ENCODE measurements around the gene EBI3. TPM values are rescaled to one million over a fixed set of nuclear protein-coding genes. Genes with fewer than 3 reads are reported as not detected.
A peak's percentile ranks its signal among the peaks of the same experiment; 100 is the strongest.

The EBI3 gene
- total and polyA plus RNA-seq, 2 of the 13 experiments (the other 11 are each of a cell fraction or from before 2014, with no cell fraction given), result 3.4 TPM; not detected in 1

DNA sequence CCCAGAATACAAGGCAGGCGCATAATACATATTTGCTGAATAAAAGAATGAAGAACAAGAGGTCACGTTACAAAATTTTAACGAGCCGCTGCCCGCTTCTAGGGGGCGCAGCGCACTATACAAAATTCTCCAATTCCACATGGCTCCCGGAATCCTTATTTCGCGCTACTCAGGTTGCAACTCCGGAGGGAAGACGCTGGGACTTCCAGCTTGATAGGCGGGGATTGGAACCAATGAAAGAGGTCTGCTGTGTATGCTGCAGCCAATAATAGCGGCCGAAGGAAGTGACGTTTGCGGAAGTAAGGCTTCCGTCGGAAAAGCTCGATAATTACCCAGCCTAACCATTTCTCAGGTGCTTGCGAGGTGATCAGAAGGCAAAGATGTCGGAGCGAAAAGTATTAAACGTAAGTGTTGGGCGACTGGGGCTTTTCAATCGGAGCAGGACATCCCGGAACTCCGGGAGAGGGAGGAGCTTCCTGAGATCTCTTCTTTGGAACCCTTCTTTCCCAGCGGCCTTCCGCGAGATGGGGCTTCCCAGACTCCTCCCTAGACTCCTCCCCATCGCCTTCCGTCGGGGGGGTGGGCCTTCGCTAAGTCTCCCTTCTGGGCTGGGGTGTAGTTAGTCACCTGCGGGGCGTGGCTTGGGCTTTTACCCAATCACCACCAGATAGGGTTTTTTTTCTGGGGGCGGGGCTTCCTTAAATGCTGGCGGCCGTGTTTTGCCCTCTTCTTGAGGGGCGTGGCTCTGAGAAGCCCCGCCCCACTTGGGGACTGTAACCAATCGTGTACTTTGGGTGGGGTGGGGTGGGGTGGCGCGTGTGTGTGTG, 17.7 kb downstream of the EBI3 start, which contains the start of gene YJU2 (continued):
- TF ChIP-seq, protein P1, sequence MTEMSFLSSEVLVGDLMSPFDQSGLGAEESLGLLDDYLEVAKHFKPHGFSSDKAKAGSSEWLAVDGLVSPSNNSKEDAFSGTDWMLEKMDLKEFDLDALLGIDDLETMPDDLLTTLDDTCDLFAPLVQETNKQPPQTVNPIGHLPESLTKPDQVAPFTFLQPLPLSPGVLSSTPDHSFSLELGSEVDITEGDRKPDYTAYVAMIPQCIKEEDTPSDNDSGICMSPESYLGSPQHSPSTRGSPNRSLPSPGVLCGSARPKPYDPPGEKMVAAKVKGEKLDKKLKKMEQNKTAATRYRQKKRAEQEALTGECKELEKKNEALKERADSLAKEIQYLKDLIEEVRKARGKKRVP (CRISPR knock-in tag; IDR thresholded peaks at IDR 0.05), result no peak
- TF ChIP-seq ZNF777 (CRISPR knock-in tag; IDR thresholded peaks at IDR 0.05) (peak; percentile 69; the same call in 1 of the 2 replicates), FOSL2 (CRISPR knock-in tag; IDR thresholded peaks at IDR 0.05) (peak; percentile 42; the same call in 1 of the 2 replicates), ZBTB44 (CRISPR knock-in tag; IDR thresholded peaks at IDR 0.05) (no peak; the same call in 1 of the 2 replicates), RFX1 (IDR thresholded peaks at IDR 0.05) (no peak), YEATS2 (CRISPR knock-in tag; IDR thresholded peaks at IDR 0.05; ENCODE audit: borderline replicate concordance) (peak; percentile 94), ZNF605 (CRISPR knock-in tag; IDR thresholded peaks at IDR 0.05) (peak; percentile 75; the same call in 1 of the 2 replicates), ZSCAN25 (CRISPR knock-in tag; IDR thresholded peaks at IDR 0.05) (no peak), STAG1 (CRISPR knock-in tag; IDR thresholded peaks at IDR 0.05) (peak; percentile 29), PHF21A (CRISPR knock-in tag; IDR thresholded peaks at IDR 0.05) (peak; percentile 82), ZNF350 (CRISPR knock-in tag; IDR thresholded peaks at IDR 0.05; ENCODE audit: borderline replicate concordance, low read depth) (no peak; the same call in 1 of the 2 replicates), KDM2A (CRISPR knock-in tag; IDR thresholded peaks at IDR 0.05; ENCODE audit: borderline replicate concordance, low read depth) (peak; percentile 74), ZNF891 (CRISPR knock-in tag; IDR thresholded peaks at IDR 0.05) (no peak), ZNF383 (CRISPR knock-in tag; IDR thresholded peaks at IDR 0.05; ENCODE audit: borderline replicate concordance) (no peak), ZSCAN29 (CRISPR knock-in tag; conservative IDR thresholded peaks at IDR 0.05) (no peak), ZNF234 (CRISPR knock-in tag; conservative IDR thresholded peaks at IDR 0.05) (no peak), GATAD1 (CRISPR knock-in tag; IDR thresholded peaks at IDR 0.05) (peak; percentile 98), ZNF766 (CRISPR knock-in tag; IDR thresholded peaks at IDR 0.05; ENCODE audit: borderline replicate concordance) (peak; percentile 51; the same call in 1 of the 2 replicates), ETV5 (CRISPR knock-in tag; IDR thresholded peaks at IDR 0.05; ENCODE audit: borderline replicate concordance) (no peak), ZNF18 (CRISPR knock-in tag; IDR thresholded peaks at IDR 0.05; ENCODE audit: insufficient replicate concordance) (peak; percentile 34), MTF1 (CRISPR knock-in tag; IDR thresholded peaks at IDR 0.05) (no peak), POLR2G (IDR thresholded peaks at IDR 0.05; ENCODE audit: low read depth, low read length) (peak; percentile 92)
- TF ChIP-seq, protein P2, sequence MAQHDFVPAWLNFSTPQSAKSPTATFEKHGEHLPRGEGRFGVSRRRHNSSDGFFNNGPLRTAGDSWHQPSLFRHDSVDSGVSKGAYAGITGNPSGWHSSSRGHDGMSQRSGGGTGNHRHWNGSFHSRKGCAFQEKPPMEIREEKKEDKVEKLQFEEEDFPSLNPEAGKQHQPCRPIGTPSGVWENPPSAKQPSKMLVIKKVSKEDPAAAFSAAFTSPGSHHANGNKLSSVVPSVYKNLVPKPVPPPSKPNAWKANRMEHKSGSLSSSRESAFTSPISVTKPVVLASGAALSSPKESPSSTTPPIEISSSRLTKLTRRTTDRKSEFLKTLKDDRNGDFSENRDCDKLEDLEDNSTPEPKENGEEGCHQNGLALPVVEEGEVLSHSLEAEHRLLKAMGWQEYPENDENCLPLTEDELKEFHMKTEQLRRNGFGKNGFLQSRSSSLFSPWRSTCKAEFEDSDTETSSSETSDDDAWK (CRISPR knock-in tag; IDR thresholded peaks at IDR 0.05), result no peak
- TF ChIP-seq, protein P3, sequence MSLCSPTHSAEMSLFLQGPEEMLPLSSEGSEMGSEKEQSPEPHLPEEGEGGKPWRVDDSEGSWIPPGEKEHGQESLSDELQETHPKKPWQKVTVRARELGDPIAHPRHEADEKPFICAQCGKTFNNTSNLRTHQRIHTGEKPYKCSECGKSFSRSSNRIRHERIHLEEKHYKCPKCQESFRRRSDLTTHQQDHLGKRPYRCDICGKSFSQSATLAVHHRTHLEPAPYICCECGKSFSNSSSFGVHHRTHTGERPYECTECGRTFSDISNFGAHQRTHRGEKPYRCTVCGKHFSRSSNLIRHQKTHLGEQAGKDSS (CRISPR knock-in tag; IDR thresholded peaks at IDR 0.05; ENCODE audit: borderline replicate concordance, low read depth), result no peak
